Activated naive CD8-positive, alpha-beta T cell (primary cell): Measurements from ENCODE around the gene TMEM184A.

Experiments used
- H3K27ac Mint-ChIP-seq: one replicate; pipeline ENCODE4 v1.8.0; 2021; ENCODE audit warnings: mixed read lengths
- H3K27me3 Mint-ChIP-seq: one replicate; pipeline ENCODE4 v1.8.0; 2021; ENCODE audit warnings: mixed read lengths
- H3K36me3 Mint-ChIP-seq: one replicate; pipeline ENCODE4 v1.8.0; 2021; ENCODE audit warnings: mixed read lengths
- H3K4me1 Mint-ChIP-seq: one replicate; pipeline ENCODE4 v1.8.0; 2021; ENCODE audit warnings: low read depth, mixed read lengths
- H3K4me3 Mint-ChIP-seq: one replicate; pipeline ENCODE4 v1.8.0; 2021; ENCODE audit warnings: mild to moderate bottlenecking, mixed read lengths
- H3K9me3 Mint-ChIP-seq: one replicate; pipeline ENCODE4 v1.8.0; 2021; ENCODE audit warnings: low read depth, mixed read lengths

TMEM184A gene

GRCh38 chr7:1593904-1594421, 38.0 kb upstream of the TMEM184A start:
- Mint-ChIP-seq H3K4me3 (no peak overlapping the region), H3K27ac (no peak overlapping the region), H3K4me1 (peaks cover 28% of the 10 kb centered on the region), H3K9me3 (no peaks in the 10 kb centered on the region), H3K27me3 (peaks cover 10% of the 10 kb centered on the region), H3K36me3 (no peaks in the 10 kb centered on the region)

- peaks cover 10% of the 10 kb centered on the region for H3K27me3 Mint-ChIP-seq
- no peak overlapping the region for H3K27ac Mint-ChIP-seq
- peaks cover 28% of the 10 kb centered on the region for H3K4me1 Mint-ChIP-seq
- H3K9me3 Mint-ChIP-seq: no peaks in the 10 kb centered on the region
- H3K36me3 Mint-ChIP-seq: no peaks in the 10 kb centered on the region
- H3K4me3 Mint-ChIP-seq: no peak overlapping the region
These were observed 37.3 kb upstream of the TMEM184A start for GRCh38 chr7:1593091-1593866.

GRCh38 chr7:1592299-1592871, 36.4 kb upstream of the TMEM184A start:
- Mint-ChIP-seq H3K4me3 (peak overlapping the region; percentile 56), H3K36me3 (no peaks in the 10 kb centered on the region), H3K27me3 (peaks cover 10% of the 10 kb centered on the region), H3K27ac (no peak overlapping the region), H3K4me1 (peaks cover 28% of the 10 kb centered on the region), H3K9me3 (no peaks in the 10 kb centered on the region)

GRCh38 chr7:1591876-1592275, 35.9 kb upstream of the TMEM184A start:
- Mint-ChIP-seq H3K4me3 (peak overlapping the region; percentile 63), H3K9me3 (no peaks in the 10 kb centered on the region), H3K4me1 (peaks cover 28% of the 10 kb centered on the region), H3K27me3 (peaks cover 10% of the 10 kb centered on the region), H3K27ac (no peak overlapping the region), H3K36me3 (no peaks in the 10 kb centered on the region)

- H3K27me3 Mint-ChIP-seq: peaks cover 8% of the 10 kb centered on the region
- H3K4me1 Mint-ChIP-seq: peaks cover 28% of the 10 kb centered on the region
- H3K36me3 Mint-ChIP-seq: no peaks in the 10 kb centered on the region
- no peak overlapping the region for H3K27ac Mint-ChIP-seq
- no peaks in the 10 kb centered on the region for H3K9me3 Mint-ChIP-seq
- H3K4me3 Mint-ChIP-seq: peak overlapping the region; percentile 63
These were observed 35.4 kb upstream of the TMEM184A start for GRCh38 chr7:1591396-1591795.

GRCh38 chr7:1590887-1591286, 34.9 kb upstream of the TMEM184A start:
- no peak overlapping the region for H3K4me3 Mint-ChIP-seq
- H3K27me3 Mint-ChIP-seq: peaks cover 8% of the 10 kb centered on the region
- H3K27ac Mint-ChIP-seq: no peak overlapping the region
- H3K9me3 Mint-ChIP-seq: no peaks in the 10 kb centered on the region
- H3K36me3 Mint-ChIP-seq: no peaks in the 10 kb centered on the region
- peaks cover 28% of the 10 kb centered on the region for H3K4me1 Mint-ChIP-seq

GRCh38 chr7:1590476-1590875, 34.5 kb upstream of the TMEM184A start:
- peaks cover 8% of the 10 kb centered on the region for H3K27me3 Mint-ChIP-seq
- peaks cover 28% of the 10 kb centered on the region for H3K4me1 Mint-ChIP-seq
- no peak overlapping the region for H3K27ac Mint-ChIP-seq
- no peaks in the 10 kb centered on the region for H3K36me3 Mint-ChIP-seq
- no peaks in the 10 kb centered on the region for H3K9me3 Mint-ChIP-seq
- no peak overlapping the region for H3K4me3 Mint-ChIP-seq

GRCh38 chr7:1588978-1589377, 33.0 kb upstream of the TMEM184A start:
- Mint-ChIP-seq H3K27me3 (peaks cover 6% of the 10 kb centered on the region), H3K4me3 (no peak overlapping the region), H3K9me3 (no peaks in the 10 kb centered on the region), H3K27ac (no peak overlapping the region), H3K36me3 (peaks cover 2% of the 10 kb centered on the region), H3K4me1 (peaks cover 28% of the 10 kb centered on the region)

- Mint-ChIP-seq H3K27me3 (peaks cover 6% of the 10 kb centered on the region), H3K4me3 (no peak overlapping the region), H3K9me3 (no peaks in the 10 kb centered on the region), H3K4me1 (peaks cover 22% of the 10 kb centered on the region), H3K27ac (no peak overlapping the region), H3K36me3 (peaks cover 2% of the 10 kb centered on the region)
These were observed 31.7 kb upstream of the TMEM184A start for GRCh38 chr7:1587738-1588137.

- Mint-ChIP-seq H3K9me3 (no peaks in the 10 kb centered on the region), H3K27me3 (peaks cover 3% of the 10 kb centered on the region), H3K4me3 (no peak overlapping the region), H3K4me1 (peaks cover 16% of the 10 kb centered on the region), H3K36me3 (peaks cover 2% of the 10 kb centered on the region), H3K27ac (no peak overlapping the region)
These were observed 31.1 kb upstream of the TMEM184A start for GRCh38 chr7:1586827-1587705.

GRCh38 chr7:1586126-1586826, 30.3 kb upstream of the TMEM184A start:
- Mint-ChIP-seq H3K36me3 (peaks cover 2% of the 10 kb centered on the region), H3K9me3 (no peaks in the 10 kb centered on the region), H3K27me3 (no peaks in the 10 kb centered on the region), H3K27ac (no peak overlapping the region), H3K4me3 (no peak overlapping the region), H3K4me1 (peaks cover 9% of the 10 kb centered on the region)

- H3K36me3 Mint-ChIP-seq: peaks cover 2% of the 10 kb centered on the region
- H3K27ac Mint-ChIP-seq: no peak overlapping the region
- H3K27me3 Mint-ChIP-seq: no peaks in the 10 kb centered on the region
- peaks cover under 1% of the 10 kb centered on the region for H3K4me1 Mint-ChIP-seq
- no peaks in the 10 kb centered on the region for H3K9me3 Mint-ChIP-seq
- H3K4me3 Mint-ChIP-seq: no peak overlapping the region
These were observed 29.4 kb upstream of the TMEM184A start for GRCh38 chr7:1585142-1585981.

- Mint-ChIP-seq H3K27ac (no peak overlapping the region), H3K9me3 (no peaks in the 10 kb centered on the region), H3K4me1 (peaks cover 5% of the 10 kb centered on the region), H3K27me3 (no peaks in the 10 kb centered on the region), H3K4me3 (no peak overlapping the region), H3K36me3 (peaks cover 2% of the 10 kb centered on the region)
These were observed 28.7 kb upstream of the TMEM184A start for GRCh38 chr7:1584700-1585099.
